Measurements from ENCODE around the gene PDGFA.

PDGFA gene

DNA sequence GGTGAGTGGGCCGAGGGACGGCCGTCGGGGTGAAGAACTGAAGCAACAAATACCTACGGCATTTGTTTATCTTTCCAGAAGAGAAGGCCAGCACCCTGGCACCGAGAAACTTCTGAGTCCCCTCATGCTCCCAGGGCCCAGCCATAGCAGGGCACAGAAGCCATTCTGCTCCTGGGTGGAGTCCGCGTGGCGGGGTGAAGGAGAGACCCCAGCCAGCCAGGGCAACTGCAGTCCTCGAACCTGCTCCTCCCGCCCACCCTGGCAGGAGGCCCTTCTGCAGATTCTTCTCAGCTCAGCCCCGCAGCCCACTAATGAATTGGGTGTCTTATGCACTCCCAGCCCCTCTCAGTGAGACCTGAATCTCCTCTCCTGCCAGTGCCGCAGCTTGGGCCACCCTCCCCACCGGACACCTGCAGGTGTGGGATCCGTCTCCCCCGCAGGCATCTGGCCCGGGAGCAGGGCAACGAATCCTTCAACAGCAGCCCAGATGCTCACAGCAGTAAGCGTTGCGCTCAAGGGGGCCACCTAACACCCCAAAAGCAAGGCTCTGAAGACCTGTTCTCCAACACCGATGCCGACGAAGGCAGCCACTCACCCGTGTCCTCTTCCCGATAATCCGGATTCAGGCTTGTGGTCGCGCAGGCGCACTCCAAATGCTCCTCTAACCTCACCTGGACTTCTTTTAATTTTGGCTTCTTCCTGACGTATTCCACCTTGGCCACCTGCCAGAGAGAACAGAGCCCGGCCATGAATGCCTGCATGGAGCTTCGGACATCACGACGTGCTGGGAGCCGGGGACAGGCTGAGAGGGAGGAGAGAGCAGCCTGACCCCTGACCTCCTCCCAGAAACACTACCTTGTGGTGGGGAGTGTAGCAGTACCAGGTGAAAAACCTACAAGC is 18.9 kb downstream of the PDGFA start:
- no peak for DNase-seq

DNA sequence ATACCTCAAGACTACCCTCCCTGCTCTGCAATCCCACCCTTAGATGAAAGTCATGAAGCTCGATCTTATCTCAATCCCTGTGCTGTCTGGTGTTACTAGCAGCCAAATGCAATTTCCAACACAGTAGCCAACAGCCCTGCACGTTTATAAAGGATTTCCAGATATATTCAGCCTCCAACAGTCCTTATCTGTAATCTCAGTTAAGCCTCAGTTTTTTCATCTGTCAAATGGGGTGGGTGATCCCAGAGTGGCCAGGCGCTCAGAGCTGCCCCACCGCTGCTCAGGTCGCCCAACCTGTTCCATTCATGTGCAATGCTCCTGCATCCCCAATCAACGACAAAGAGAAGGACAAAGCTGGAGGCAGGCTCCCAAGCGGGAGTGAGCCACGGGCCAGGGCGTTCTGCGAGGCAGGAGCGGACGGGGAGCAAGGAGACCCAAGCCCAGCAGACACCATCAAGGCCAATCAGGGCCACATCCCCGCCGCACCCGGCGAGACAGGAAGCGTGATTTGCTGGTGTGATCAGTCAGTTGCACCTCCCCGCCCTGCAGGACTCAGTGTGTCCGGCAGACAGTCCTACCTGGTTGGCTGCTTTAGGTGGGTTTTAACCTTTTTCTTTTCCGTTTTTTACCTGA is 19.7 kb downstream of the PDGFA start:
- no peak for DNase-seq

DNA sequence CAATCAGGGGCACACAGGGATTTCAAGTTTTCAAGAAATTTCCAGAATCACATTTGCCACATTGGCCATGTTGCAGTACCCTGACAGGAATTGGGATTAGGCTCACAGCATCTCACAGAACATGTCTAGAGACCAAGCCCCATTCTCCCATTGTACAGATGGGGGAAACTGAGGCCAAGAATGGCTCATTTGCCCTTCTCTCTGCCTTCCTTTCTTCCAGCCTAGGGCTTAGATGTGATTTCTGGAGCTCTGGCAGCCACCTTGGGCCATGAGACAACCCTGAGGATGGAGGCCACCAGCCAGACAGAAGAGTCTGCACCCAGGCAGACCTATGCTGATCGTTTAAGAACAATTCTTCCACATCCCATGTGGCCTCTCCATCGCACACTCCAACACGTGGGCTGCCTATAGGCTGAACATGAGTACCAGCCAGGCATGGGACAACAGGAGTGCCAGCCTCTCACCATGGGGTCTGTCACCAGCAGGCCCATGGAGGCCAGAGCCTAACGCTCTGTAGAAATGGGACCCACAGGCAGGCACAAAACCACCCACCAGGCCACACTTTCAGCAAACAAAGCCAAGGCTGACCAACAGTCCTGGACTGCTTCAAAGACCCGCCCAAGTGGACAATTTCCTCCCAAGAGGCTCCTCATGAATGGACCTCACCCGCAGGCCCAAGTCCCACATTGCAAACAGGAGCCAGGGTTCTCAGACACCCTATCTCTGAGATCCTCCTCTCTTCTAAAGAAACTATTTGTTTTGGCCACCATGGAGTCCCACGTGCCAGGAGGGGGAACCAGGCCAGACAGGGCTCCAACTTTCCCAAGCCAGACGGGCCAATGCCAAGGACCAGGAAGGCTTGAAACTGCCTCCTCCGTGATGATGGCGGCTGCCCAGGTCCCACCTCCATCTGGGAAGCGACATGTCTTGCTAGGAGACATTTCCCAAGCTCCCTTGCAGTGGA is 20.7 kb downstream of the PDGFA start:
- DNase-seq, result no peak

DNA sequence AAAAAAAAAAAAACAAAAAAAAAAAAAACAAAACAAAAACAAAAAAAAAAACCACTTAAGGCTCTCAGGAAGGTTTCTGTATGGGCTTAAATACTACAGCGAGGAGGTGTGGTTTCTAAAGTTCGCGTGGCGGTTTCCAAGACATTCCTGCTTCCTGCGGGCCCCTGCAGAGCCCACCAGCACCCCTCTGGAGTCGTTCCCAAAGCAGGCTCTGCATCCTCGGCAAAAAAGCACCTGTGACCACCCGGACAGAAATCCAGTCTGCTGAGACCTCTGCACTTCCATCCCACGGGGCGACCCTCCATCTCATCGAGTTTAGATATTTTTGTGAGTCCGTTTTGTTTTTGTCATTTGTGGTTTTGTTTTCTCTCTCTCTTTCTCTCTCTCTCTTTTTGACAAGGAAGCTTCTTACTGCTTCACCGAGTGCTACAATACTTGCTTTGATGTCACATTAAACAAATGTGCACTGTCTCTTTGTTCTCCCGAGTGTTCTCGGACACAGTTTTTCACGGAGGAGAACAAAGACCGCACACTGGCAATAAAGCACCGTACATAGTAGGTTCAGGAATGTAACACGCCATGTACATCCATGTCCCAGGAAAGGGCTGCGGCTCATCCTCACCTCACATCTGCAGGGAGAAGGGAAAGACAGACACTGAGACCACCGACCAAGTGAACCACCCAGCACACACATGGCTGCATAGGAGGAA is 21.5 kb downstream of the PDGFA start:
- no peak for DNase-seq

DNA sequence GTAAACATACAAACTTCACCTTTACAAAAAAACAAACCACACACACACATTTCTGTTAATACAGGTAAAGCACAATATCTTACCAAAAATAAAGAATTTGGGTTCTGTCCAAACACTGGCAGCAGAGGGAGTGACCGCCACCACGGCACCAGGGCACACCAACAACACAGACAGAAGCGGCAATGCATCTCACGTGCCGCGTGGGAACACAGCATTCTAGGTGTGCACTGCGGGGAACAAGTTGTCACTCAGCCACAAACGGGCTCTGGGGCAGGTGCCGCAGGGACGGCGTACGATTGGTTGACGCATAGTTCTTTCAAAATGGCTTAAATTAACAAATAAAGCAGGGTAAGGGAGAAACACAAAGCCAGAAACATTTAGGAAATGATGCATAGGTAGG is 22.3 kb downstream of the PDGFA start:
- DNase-seq, result no peak

DNA sequence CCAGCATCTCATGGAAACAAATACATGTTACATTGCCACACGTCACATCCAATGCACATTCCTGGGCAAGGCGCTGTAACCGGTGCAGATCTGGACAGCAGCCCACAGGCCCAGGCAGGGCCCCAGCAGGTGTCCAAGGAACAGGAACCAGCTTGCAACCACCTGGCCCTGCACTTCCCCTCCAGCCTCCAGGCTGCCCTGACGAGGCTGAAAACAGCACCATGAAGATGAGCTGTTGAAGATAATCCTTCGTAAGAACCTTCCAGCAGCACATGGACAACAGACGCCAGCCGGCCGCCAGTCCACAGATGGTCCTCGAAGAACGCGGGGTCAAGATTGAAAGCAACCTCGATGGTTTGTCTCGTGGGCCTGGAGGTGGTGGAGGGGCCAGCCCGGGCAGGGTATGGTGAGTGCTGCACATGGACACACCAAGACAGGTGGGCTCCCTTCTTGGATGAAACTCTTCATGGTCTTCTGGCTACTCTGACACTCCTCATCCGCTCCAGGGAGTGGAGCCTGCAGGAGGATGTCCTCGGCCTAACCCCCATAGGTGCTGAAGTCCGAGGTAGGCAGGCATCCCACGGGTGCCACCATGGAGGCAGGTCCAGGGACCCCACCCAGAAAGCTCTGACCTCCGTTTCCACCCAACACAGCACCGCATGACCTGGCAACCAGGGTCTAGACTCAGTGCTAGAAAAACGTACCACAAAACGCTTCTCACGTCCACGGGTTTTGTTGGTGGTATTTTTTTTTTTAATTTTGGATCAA is 22.9 kb downstream of the PDGFA start:
- DNase-seq, result no peak

DNA sequence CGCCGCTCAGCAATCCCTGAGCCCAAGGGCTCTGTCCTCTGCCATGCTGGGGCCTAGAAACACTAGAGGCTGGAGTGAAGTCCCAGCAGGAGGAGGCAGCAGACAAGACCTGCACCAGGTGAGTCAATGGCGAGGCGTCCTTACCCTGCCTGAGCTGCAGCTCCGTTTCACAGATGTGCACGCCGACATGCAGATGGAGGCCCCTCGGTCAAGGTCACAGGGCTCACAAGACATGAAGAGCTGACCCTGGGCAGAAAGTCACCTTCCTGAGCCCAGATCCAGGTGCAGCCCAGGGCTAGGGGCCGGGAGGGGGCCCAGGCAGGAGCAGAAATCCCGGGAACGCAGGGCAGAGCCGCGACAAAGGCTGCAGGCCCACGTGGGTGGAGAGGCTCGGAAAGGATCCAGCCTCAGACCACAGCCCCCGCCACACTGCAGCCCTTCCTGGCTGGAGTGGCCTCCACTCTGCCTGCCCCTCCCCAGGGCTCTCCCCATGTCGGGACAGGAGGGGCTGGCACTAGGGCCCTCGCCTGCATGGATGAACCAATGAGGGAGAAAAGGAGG is 23.8 kb downstream of the PDGFA start:
- DNase-seq, result no peak

DNA sequence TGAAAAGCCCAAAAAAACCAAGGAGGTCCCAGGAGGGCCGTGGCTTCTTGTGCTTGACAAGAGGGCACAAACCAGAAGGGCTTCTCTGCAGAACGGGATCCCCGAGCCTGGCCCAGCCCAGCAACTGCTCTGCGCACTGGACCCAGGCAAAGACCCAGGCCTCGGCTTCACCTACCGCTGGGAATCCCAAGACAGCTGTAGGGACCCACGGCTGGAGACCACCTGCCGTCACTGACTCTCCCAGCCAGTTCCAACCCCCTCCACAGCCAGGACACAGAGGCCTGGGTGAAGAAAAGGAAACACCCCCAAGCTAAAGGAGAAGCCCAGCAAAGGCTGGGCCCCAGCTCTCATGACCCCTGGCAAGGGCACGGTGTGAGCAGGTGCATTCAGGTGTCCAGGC is 24.3 kb downstream of the PDGFA start:
- no peak for DNase-seq

DNA sequence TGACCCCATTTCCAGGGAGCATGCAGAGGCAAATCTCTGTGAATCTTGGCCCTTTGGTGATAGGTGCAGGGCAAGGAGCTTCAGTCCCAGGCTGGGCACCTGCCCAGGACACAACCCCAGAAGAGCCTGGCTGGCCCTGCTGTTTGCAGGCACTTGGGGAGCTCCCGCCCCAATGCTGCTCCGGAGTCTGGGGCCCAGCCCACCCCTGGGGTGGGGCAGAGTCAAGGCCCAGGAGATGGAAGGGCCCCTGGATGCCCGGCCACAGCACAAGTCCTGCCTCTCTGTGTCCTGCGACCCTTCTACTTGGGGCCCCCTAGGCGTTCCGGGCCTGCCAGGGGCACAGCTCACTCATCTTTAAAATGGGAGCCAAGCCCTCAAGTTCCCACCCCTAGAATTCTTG is 24.7 kb downstream of the PDGFA start:
- no peak for DNase-seq

DNA sequence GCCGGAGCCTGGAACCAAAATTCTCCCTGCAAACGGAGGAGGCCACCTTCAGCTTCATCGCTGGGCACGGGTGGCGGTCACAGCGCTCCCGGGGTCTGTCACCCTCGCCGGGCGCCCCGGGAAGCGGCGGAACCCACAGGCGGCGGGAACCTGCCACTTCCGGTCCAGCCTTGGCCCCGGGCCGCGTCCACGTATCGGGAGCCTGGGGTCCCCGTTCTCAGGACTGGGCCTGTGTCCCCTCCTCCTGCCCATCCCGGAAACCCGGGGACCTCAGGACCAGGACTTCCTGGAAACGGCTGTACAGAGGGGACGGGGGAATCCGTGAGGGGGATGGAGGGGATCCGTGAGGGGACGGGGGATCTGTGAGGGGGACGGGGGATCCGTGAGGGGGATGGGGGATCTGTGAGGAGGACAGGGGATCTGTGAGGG is 25.4 kb downstream of the PDGFA start:
- no peak for DNase-seq

DNA sequence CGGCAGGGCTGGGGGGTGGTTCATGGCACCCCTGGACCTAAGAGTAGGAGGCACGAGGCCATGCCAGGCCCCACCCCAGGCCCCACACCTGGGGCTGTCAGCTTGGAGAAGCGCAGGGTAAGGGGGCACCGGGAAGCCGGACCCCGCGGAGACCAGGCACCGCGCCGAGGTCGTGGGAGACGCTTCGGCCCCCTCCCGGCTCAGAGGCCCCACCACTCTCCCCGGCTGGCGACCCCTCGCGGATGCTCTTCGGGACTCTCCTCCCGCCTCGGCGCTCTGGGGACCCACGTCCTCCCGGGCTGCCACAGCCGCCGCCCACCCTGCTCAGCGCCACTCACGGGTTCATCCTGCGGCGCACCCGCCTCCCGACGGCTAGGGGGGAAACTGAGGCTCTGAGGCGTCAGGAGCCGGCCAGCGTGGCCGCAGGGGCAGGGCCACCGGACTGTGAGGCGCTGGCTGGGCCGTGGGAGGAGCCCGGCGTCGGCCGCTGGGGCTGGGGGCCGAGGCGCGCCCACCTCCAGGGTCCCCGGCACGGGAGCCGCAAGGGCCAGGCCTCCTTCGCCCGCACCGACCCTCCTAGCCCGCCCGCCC is 25.9 kb downstream of the PDGFA start:
- no peak for DNase-seq

DNA sequence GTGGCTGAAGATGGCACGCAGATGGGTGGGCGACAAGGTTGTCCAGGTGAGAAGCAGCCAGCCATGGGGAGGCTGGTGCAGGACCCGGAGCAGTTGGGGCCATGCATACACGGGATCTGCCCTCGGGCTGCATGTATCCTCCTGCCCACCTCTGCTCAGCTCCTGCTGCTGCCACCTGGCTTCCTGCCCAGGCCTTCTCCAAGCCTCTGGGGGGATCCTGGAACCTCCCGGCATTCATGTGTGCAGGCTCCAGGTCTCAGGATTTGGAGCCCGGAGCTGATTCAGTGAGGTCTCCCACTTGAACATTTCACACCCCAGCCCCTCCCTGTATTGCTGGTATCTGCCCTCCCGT is 27.0 kb downstream of the PDGFA start:
- no peak for DNase-seq

DNA sequence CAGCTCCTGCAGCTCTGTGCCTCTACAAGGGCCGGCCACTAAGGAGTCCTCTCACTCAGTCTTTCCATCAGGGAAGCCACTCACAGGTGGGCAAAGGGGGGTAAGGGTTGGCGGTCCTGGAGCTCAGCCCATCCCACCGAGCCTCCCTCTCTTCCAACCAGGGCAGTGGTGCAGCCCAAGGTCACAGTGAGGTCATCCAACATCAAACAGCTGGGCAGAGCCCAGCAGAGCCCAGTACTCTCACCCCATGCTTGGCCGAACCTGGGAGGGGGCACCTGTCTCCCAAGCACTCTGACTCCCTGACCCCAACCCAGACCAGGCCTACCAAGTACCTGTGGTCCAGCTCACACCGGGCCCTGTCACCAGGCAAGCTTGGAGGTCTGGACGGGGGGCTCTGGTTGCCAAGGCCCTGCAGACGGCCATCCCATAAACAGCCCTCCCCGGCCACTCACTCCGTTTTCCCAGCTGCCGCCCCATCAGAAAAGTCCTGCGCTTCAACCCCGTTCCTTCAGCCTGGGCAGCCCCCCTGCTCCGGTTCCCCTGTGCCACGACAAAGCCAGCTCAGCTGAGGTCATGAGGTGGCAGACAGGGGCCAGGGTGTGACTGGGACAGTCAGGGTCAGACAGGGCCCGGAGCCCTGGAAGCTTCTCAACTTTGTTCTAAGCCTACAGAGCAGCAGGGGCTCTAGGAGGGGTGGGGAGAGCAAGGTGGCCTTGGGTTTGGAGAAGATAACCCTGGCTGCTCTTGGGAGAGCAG is 27.5 kb downstream of the PDGFA start:
- no peak for DNase-seq

DNA sequence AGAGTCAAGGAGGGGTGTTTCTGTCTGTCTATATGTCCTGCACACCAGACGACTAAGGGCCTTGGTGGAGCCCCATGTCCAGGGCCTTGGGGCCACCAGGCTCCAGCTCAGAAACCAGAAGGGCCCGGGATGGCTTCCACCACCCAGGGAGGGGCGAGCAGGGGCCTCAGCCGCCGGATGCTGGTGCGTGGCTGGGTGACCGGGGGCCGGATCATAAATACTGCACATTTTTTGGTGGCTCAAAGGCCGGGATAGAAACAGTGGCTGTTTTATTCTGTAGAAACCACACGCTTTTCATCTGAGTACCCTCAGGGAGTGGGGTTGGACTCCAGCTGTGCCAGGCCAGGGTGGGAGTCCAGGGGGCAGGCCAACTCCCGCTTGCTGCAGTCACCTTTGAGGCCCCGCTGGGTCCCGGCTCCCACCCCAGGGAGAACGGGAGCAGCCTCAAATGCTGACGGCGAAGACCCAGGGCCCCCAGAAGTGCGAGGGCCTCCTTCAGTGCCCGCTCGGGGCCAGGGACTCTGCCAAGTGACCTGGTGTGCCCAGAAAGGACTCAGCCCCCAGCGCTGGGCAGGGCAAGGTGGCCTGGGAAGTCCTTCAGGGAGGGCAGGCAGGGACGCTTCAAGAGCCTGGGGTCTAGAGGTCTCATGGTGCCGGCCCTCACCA is 28.2 kb downstream of the PDGFA start:
- DNase-seq, result no peak

DNA sequence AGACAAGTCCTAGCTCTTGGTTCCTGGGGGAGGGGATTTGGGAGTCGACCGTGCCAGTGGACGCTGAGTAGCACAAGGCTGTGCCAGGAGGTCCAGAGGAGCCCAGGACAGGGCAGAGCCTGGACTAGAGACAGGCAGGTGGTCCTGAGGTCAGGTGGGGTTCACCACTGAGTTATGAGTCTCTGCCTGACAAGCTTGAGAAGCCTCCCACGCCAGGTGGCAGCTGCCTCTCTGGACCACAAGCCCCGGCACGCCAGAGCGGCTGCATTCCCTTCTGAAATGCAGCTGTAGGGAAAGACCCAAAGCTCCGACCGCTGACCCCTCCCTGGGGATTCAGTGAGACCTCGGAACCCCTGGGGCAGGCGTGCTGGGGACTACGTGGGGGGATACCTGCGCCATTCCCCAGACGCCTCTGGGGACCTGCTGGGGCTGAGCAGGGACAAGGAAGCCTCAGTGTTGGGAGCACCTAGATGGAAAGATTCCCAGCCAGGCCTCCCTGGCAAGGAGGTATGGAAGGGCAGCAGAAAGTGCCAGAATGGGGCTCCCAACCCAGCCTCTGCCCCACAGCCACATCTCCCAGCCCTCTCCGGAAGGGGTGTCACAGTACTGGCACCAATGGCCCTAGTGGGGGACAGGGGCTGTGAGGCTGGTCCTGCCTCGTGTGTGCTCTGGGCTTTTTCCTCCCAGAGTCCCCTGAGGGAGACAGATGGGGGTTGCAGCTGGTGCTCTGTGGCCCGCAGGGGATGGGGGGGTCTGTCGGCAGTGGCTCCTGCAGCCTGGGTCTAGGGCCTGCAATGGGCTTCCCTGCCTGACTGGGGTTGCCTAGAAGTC is 29.0 kb downstream of the PDGFA start:
- DNase-seq, result peak in 1 of 3 experiments; percentile 43

DNA sequence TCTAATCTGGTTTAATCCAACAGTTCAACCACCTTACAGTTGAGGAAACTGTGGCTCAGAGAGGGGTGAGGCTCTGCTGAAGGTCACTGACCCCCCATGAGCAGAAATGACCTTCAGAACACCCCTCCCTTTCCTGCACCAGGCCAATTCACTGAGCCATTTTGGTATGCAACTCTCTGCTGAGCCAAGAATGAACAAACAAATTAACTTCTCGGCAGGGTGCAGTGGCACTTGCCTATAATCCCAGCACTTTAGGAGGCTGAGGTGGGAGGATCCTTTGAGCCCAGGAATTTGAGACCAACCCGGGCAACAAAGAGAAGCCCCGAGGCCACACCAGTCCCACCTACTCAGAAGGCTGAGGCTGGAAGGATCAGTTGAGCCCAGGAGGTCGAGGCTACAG is 29.8 kb downstream of the PDGFA start:
- DNase-seq, result peak in 1 of 3 experiments; percentile 38

DNA sequence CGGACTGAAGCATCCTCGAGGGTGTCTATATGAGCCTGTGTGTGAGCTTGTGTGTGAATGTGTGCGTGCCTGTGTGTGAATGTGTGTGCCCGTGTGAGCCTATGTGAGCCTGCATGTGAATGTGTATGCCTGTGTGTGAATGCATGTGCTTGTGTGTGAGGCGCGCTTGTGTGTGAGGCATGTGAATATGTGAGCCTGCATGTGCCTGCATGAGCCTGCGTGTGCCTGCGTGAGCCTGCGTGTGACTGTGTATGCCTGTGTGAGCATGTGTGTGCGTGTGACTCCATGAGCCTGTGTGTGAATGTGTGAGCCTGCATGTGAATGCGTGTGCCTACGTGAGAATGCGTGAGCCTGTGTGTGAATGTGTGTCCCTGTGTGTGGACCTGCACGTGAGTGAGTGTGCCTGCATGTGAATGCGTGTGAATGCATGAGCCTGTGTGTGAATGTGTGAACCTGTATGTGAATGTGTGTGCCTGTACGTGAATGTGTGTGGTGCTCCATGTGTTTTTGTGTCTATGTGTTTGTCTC is 33.4 kb downstream of the PDGFA start:
- DNase-seq, result no peak

Data from NCI-H1417 (cell line).